Stimulated activated CD8-positive, alpha-beta memory T cell treated with anti-CD3 and anti-CD28 coated beads, Interleukin-7, amount 100 ng/mL, for 24 hours (primary cell): Measurements from ENCODE around the gene CTBP2.

Source experiments
- DNase-seq: peaks from one replicate; pipeline ENCODE4 v3.0.0-alpha.2; 2020; ENCODE audit warnings: low read depth

The CTBP2 gene

GRCh38 chr10:125024497-125025234, 135.7 kb downstream of the CTBP2 start:
- no peak for DNase-seq

- no peak for DNase-seq
These were observed 136.4 kb downstream of the CTBP2 start for GRCh38 chr10:125023862-125024496.

- no peak for DNase-seq
These were observed 137.1 kb downstream of the CTBP2 start for GRCh38 chr10:125023255-125023654.

- DNase-seq, result no peak
These were observed 137.7 kb downstream of the CTBP2 start for GRCh38 chr10:125022671-125023070.

GRCh38 chr10:125021686-125022344, 138.5 kb downstream of the CTBP2 start:
- DNase-seq, result no peak

- DNase-seq, result no peak
These were observed 139.5 kb downstream of the CTBP2 start for GRCh38 chr10:125020871-125021270.

- DNase-seq, result no peak
These were observed 140.0 kb downstream of the CTBP2 start for GRCh38 chr10:125020386-125020785.

- DNase-seq, result no peak
These were observed 141.7 kb downstream of the CTBP2 start for GRCh38 chr10:125018576-125019143.

GRCh38 chr10:125017547-125018298, 142.6 kb downstream of the CTBP2 start:
- no peak for DNase-seq

GRCh38 chr10:125016611-125017202, 143.7 kb downstream of the CTBP2 start:
- no peak for DNase-seq

- DNase-seq, result no peak
These were observed 144.2 kb downstream of the CTBP2 start for GRCh38 chr10:125016123-125016522.

- DNase-seq, result no peak
These were observed 144.9 kb downstream of the CTBP2 start for GRCh38 chr10:125015356-125015944.

GRCh38 chr10:125014836-125015355, 145.5 kb downstream of the CTBP2 start:
- no peak for DNase-seq

- no peak for DNase-seq
These were observed 146.1 kb downstream of the CTBP2 start for GRCh38 chr10:125014086-125014830.

GRCh38 chr10:125013529-125013872, 146.9 kb downstream of the CTBP2 start:
- DNase-seq, result no peak

GRCh38 chr10:125012851-125013528, 147.4 kb downstream of the CTBP2 start:
- DNase-seq, result no peak

GRCh38 chr10:125011926-125012705, 148.2 kb downstream of the CTBP2 start:
- DNase-seq, result no peak

- DNase-seq, result no peak
These were observed 149.0 kb downstream of the CTBP2 start for GRCh38 chr10:125011171-125011925.
